Retinal pigment epithelial cell (primary cell): ENCODE results near the gene SYT9.

ENCODE experiments used
- DNase-seq: peaks from one replicate; pipeline ENCODE4 v3.0.0-alpha.2; 2010; ENCODE audit warnings: low read depth
- H3K4me3 ChIP-seq: 2 replicates; pipeline ENCODE4 v1.5.1; 2011; ENCODE audit warnings: mild to moderate bottlenecking, low read length, control low read depth, moderate library complexity
- CTCF ChIP-seq: conservative IDR thresholded peaks from 2 replicates; pipeline ENCODE4 v1.5.1; 2011; ENCODE audit warnings: low read depth, low read length, control low read depth, inconsistent platforms

Gene SYT9

GRCh38 chr11:7351228-7351627, 99.5 kb downstream of the SYT9 start:
- no peak overlapping the region for H3K4me3 ChIP-seq
- TF ChIP-seq CTCF, result no peak
- DNase-seq, result no peak

- TF ChIP-seq CTCF, result peak; percentile 70
- no peak for DNase-seq
- no peak overlapping the region for H3K4me3 ChIP-seq
Measured at GRCh38 chr11:7353100-7353499, 101.4 kb downstream of the SYT9 start.

- no peak for TF ChIP-seq CTCF
- no peak overlapping the region for H3K4me3 ChIP-seq
- no peak for DNase-seq
Measured at GRCh38 chr11:7364660-7365059, 113.0 kb downstream of the SYT9 start.

- no peak for TF ChIP-seq CTCF
- DNase-seq, result no peak
- no peak overlapping the region for H3K4me3 ChIP-seq
Measured at GRCh38 chr11:7367803-7368202, 116.1 kb downstream of the SYT9 start.

- TF ChIP-seq CTCF, result no peak
- H3K4me3 ChIP-seq, result no peak overlapping the region
- no peak for DNase-seq
Measured at GRCh38 chr11:7376386-7376785, 124.7 kb downstream of the SYT9 start.

- TF ChIP-seq CTCF, result no peak
- H3K4me3 ChIP-seq, result no peak overlapping the region
- DNase-seq, result no peak
Measured at GRCh38 chr11:7381937-7382336, 130.2 kb downstream of the SYT9 start.

- TF ChIP-seq CTCF, result no peak
- no peak for DNase-seq
- no peak overlapping the region for H3K4me3 ChIP-seq
Measured at GRCh38 chr11:7383406-7383805, 131.7 kb downstream of the SYT9 start.
